ENCODE measurements around the gene PRR23A.

GRCh38 chr3:138974462-138974861 is 31.6 kb downstream of the PRR23A start:
- TF ChIP-seq ZNF274 (IDR thresholded peaks at IDR 0.05; ENCODE audit: low read depth, low read length) (no peak), SUZ12 (IDR thresholded peaks at IDR 0.05; ENCODE audit: extremely low read depth, insufficient read depth, insufficient read length) (no peak)

Data from NT2/D1 (cell line).